HAP-1 (cell line): ENCODE results near the gene EVC2.

Source experiments
- DNase-seq, 2 experiments: peaks; one replicate each; pipeline ENCODE4 v3.0.0-alpha.2; 2016 to 2020; ENCODE audit warnings: low spot score in 2 of 2
- H3K27me3 ChIP-seq: fragments of 250-450 bp; sonication (Bioruptor Pico); 2 replicates; pipeline ENCODE4 v1.5.1; 2020; ENCODE audit warnings: low read depth, mild to moderate bottlenecking, moderate library complexity
- H3K36me3 ChIP-seq: fragments of 250-450 bp; sonication (Bioruptor Pico); replicated peaks from 2 replicates; pipeline ENCODE4 v1.5.1; 2020; ENCODE audit warnings: mild to moderate bottlenecking
- H3K4me1 ChIP-seq: fragments of 250-450 bp; sonication (Bioruptor Pico); 2 replicates; pipeline ENCODE4 v1.5.1; 2020; ENCODE audit warnings: mild to moderate bottlenecking
- H3K4me3 ChIP-seq: fragments of 250-450 bp; sonication (Bioruptor Pico); 2 replicates; pipeline ENCODE4 v1.5.1; 2020; ENCODE audit warnings: mild to moderate bottlenecking, moderate library complexity
- H3K9me3 ChIP-seq: fragments of 250-450 bp; sonication (Bioruptor Pico); 2 replicates; pipeline ENCODE4 v1.5.1; 2020; ENCODE audit warnings: mild to moderate bottlenecking, moderate library complexity
- in situ Hi-C: fragments of 300-500 bp; cut with MboI; formaldehyde crosslinking; loops from 3 replicates; pipeline ENCODE4 v1.14.3; 2020; ENCODE audit warnings: low sequenced_read_pairs, inconsistent platforms, mixed read lengths

The EVC2 gene

DNA sequence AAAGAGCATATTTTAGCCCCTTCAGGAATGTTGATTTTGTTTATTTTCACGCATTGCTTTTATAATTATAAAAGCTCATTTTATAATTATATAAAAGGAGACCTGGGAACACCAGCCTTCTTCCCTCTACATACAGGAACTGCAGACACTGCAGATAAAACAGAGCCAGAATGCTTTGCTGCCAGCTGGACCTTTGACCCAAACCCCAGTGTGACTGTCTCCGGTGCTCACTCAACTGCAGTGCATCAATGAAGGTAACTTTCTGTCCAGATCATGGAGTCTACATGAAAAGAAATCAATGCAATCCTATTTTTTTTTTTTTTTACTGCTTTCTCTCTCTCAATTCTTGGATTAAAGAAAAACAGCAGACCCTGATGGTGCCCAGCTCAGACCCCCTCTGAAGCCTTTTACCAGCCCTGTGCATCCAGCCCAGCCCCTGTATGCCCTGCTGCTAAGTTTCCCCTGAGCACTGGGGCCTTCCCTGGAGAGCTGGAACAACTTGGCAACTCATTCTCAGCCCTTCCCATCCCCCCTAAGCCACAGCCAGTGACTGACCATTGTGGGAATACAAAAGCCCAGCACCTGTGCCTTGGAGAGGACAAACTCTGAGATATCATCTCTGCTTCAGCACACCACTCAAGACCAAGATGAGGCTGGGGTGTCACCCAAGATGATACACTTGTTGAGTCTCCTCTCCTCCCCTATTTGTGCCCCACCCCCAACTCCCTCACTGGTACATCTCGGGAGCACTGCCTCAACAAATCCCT, 182.1 kb downstream of the EVC2 start:
- H3K4me1 ChIP-seq, result no peaks in the 10 kb centered on the region
- H3K27me3 ChIP-seq, result no peaks in the 10 kb centered on the region
- in situ Hi-C loops, result no loop called here
- no peak for DNase-seq
- no peaks in the 10 kb centered on the region for H3K36me3 ChIP-seq
- no peak overlapping the region for H3K4me3 ChIP-seq
- no peaks in the 10 kb centered on the region for H3K9me3 ChIP-seq

DNA sequence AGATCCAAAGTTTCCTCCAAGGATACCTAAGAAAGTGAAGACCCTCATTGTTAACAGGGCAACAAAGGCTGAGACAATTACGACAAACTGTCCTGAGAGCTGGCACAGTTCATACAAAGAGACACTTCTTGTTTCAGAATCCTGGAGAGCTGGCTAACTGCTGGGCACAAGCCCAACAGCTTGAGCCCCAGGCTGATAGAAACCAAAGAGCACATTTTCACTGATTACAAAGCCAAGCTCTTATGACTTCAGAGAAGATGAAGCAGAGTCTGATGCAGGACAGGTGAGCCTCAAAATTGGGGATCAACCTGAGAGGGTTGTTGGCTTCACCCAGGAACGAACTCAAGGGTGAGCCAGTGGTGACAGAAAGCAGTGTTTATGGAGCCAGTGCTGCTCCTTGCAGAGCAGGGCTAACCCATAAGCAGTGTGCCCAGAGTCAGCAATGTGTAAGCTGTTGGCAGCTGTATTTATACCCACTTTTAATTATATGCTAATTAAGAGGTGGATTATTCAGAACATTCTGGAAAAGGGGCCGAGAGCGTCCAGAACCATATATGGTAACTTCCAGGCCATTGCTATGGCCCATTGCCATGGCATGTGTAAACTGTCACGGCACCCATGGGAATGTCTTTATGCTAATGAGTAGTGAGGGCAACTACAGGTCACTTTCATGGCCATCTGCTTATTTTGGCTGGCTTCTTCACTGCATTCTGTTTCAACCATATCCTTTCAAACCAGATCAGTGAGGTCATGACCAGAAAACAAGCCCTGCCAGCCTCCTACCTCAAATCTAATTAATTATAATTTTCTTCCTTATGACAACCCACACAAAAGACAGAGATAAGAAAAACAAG, 183.7 kb downstream of the EVC2 start:
- Histone ChIP-seq H3K27me3 (no peaks in the 10 kb centered on the region), H3K4me3 (no peak overlapping the region), H3K36me3 (no peaks in the 10 kb centered on the region), H3K4me1 (no peaks in the 10 kb centered on the region), H3K9me3 (no peaks in the 10 kb centered on the region)
- in situ Hi-C loops, result no loop called here
- no peak for DNase-seq

DNA sequence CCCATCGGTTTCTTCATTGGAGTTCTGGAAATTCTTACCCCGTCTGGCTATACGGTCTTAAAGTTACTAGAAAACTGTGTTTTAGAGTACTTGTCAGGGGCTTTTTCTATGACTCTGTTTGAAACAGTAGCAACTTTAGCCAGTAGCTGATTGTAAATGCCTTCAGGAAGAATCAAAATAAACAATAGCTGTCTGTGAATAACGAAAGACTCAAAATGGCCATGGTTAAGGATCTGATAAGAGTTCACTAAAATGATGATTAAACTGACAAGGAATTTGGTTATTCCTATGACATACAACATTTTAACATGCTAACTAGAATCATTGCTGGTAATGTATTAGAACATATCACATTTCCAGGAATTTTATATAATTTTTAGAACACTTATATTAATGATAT, 191.0 kb downstream of the EVC2 start:
- no peak for DNase-seq
- no peaks in the 10 kb centered on the region for H3K4me1 ChIP-seq
- in situ Hi-C loops, result no loop called here

DNA sequence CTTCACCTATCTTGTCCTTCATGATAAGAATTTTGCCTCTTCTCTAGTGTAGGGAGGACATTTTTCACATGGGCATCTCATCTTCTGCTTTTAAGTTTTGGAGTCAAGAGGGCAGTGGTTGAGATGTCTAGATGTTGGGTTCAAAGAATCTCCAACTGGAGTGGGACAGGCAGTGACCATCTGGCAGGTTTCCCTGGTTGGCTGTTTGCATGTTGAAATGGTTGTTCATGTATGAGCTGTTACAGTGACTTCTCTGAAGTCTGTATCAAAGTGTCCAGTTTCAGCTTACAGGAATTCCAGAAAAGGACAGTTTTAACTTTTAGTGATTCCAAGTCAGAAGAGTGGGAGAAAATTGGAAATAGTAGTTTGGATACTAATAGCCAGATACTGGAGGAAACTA, 192.7 kb downstream of the EVC2 start:
- no peak for DNase-seq
- in situ Hi-C loops, result no loop called here
- no peaks in the 10 kb centered on the region for H3K4me1 ChIP-seq

More for the DNA sequence above, 191.0 kb downstream of the EVC2 start:
- Histone ChIP-seq H3K4me3 (no peak overlapping the region), H3K27me3 (no peaks in the 10 kb centered on the region), H3K9me3 (no peaks in the 10 kb centered on the region), H3K36me3 (no peaks in the 10 kb centered on the region)

More for the DNA sequence above, 192.7 kb downstream of the EVC2 start:
- Histone ChIP-seq H3K36me3 (no peaks in the 10 kb centered on the region), H3K4me3 (no peak overlapping the region), H3K9me3 (no peaks in the 10 kb centered on the region), H3K27me3 (no peaks in the 10 kb centered on the region)
